Activated CD8-positive, alpha-beta memory T cell treated with anti-CD3 and anti-CD28 coated beads for 48 hours (primary cell): ENCODE results near the gene DNAH9.

Experiments used
- DNase-seq, 3 experiments: peaks; one replicate each; pipeline ENCODE4 v3.0.0-alpha.2; 2020; ENCODE audit warnings: low read depth in 2 of 3, low spot score in 2 of 3

DNAH9 gene, protein sequence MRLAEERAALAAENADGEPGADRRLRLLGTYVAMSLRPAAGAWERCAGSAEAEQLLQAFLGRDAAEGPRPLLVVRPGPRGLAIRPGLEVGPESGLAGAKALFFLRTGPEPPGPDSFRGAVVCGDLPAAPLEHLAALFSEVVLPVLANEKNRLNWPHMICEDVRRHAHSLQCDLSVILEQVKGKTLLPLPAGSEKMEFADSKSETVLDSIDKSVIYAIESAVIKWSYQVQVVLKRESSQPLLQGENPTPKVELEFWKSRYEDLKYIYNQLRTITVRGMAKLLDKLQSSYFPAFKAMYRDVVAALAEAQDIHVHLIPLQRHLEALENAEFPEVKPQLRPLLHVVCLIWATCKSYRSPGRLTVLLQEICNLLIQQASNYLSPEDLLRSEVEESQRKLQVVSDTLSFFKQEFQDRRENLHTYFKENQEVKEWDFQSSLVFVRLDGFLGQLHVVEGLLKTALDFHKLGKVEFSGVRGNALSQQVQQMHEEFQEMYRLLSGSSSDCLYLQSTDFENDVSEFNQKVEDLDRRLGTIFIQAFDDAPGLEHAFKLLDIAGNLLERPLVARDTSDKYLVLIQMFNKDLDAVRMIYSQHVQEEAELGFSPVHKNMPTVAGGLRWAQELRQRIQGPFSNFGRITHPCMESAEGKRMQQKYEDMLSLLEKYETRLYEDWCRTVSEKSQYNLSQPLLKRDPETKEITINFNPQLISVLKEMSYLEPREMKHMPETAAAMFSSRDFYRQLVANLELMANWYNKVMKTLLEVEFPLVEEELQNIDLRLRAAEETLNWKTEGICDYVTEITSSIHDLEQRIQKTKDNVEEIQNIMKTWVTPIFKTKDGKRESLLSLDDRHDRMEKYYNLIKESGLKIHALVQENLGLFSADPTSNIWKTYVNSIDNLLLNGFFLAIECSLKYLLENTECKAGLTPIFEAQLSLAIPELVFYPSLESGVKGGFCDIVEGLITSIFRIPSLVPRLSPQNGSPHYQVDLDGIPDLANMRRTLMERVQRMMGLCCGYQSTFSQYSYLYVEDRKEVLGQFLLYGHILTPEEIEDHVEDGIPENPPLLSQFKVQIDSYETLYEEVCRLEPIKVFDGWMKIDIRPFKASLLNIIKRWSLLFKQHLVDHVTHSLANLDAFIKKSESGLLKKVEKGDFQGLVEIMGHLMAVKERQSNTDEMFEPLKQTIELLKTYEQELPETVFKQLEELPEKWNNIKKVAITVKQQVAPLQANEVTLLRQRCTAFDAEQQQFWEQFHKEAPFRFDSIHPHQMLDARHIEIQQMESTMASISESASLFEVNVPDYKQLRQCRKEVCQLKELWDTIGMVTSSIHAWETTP (N-terminal part only)

DNA sequence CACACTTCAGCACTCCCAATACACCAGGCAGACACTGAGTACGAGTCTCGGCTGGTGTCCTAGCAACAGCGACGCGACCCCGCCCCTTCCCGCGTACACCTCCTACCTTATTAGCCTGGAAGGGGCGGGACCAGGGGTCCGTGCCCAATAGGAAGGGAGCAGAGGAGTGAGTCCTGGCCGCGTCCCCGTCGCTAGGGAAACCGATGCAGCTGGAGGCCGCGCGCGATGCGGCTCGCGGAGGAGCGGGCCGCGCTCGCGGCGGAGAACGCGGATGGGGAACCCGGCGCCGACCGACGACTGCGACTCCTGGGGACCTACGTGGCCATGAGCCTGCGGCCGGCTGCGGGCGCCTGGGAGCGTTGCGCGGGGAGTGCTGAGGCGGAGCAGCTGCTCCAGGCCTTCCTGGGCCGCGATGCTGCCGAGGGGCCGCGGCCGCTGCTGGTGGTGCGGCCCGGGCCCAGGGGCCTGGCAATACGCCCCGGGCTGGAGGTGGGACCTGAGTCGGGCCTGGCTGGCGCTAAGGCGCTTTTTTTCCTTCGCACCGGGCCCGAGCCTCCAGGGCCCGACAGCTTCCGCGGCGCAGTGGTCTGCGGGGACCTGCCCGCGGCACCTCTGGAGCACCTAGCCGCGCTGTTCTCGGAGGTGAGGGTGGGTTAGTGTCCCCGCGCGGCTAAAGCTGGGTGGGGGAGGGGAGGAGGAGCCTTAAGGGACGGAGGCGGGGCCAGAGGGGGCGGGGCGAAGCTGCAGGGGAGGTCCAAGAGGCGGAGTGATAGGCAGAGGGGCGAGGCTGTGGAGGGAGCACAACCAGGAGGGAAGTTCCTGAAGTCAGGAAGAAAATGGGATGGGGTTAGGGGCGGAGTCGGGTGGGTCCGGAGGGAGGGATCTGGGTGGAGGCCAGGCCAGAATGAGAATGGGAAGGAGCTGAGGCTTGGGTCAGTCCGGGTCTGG, at the start of gene DNAH9:
Gene DNAH9, plus strand, starts transcription at position 197 of the 948 bp plus-strand sequence. Its CDS starts 29 bp downstream, at position 226.
- DNase-seq: peak in 1 of 3 experiments; percentile 2

DNA sequence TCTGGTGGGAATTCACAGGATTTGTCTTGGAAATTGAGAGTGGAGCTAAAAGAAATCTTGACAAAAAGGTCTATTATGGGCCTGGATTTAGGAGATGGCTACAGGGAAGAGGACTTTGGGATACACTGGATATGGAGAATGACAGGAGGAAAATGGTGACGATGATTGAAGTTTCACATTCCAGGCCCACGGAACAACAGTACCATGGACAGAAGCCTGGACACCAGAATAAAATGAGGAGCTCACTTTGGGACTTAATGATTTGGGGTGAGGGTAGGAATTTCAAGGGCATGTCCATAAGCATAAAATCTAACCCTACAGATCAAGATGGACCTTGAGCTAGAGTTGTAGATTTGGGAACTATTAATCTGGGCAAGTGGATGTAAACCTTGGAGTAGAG, 47.8 kb upstream of the DNAH9 start:
- DNase-seq: no peak

- no peak for DNase-seq
Observed at GRCh38 chr17:11551442-11551841, 46.8 kb upstream of the DNAH9 start.

GRCh38 chr17:11553135-11553534, 45.1 kb upstream of the DNAH9 start:
- DNase-seq: no peak

GRCh38 chr17:11554042-11554441, 44.2 kb upstream of the DNAH9 start:
- no peak for DNase-seq

DNA sequence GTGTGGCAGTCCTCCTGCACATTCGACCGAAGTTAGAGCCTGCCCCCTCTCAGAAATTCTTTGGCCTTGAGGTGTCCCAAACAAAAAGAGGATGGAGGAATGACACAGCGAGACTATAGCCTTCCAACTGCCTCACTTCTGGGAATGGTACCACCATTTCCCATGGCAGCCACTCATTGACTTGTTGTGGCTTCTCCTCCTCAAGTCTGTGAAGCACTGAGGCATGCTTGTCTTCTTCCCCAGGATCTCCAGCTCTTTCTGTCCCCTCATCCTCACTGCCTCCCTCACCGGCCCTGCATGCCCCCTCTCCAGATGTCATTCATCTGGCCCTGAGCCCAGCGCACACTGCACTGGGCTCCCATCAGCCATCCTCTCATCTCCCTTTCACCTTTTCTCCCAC, 43.7 kb upstream of the DNAH9 start:
- DNase-seq: no peak

DNA sequence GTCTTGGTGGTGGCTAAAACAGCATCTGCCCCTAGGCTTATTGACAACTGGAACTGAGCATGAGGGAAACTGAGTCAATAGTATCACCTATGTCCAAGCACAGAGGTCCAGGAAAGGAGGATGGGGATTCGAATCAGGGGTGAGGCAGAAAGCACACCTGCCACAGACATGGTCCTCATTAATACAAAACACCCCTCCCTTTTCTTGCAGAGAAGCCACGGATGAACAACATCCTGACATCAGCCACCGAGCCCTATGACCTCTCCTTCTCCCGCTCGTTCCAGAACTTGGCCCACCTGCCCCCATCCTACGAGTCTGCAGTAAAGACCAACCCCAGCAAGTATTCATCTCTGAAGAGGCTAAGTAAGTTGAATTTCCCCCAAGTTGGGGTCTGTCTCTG, 42.7 kb upstream of the DNAH9 start:
- no peak for DNase-seq

- DNase-seq: no peak
Observed at GRCh38 chr17:11557727-11558452, 40.4 kb upstream of the DNAH9 start.

- no peak for DNase-seq
Observed at GRCh38 chr17:11558681-11559234, 39.5 kb upstream of the DNAH9 start.

GRCh38 chr17:11559601-11560000, 38.7 kb upstream of the DNAH9 start:
- DNase-seq: no peak

GRCh38 chr17:11561281-11561680, 37.0 kb upstream of the DNAH9 start:
- DNase-seq: no peak

DNA sequence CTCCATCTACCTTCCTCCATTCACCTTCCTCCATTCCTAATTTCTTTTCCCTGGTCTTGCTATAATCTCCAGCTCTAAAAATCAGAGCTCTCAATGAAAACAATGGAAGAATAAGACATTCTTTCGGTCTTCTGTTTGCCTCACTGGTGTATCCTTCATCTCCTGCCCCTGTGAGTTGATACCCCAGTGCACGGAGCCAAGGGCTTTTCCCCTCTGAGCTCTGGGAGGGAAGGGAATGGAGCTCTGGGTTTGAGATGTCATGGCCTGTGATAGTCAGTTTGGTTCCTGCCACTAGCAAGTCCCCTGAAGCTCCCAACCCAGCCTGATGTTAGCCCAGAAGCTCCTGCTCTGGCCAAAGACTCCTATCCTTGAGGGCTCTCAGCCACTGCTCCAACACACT, 36.6 kb upstream of the DNAH9 start:
- no peak for DNase-seq

GRCh38 chr17:11564589-11565380, 33.5 kb upstream of the DNAH9 start:
- DNase-seq: no peak

DNA sequence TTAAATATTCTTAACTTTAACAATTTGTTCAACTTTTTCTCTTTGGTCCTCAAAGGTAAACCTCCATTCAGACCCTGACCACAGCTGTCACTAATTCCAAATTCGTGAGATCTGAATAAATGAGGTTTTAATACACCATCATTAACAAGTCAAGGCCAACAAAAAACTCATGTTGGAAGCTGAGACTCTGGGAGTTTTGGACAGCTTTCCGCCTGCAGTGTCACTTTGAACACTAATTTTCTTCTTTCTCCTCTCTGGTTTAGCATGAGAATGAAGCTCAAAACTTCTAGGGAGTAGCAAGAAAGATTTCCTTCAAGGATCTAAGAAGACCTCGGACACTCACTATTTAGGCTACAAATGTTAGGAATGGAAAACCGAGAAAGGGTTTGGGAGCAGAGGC, 32.7 kb upstream of the DNAH9 start:
- DNase-seq: no peak

- no peak for DNase-seq
Observed at GRCh38 chr17:11578998-11579397, 19.3 kb upstream of the DNAH9 start.

GRCh38 chr17:11580677-11581076, 17.6 kb upstream of the DNAH9 start:
- no peak for DNase-seq

GRCh38 chr17:11582217-11582616, 16.1 kb upstream of the DNAH9 start:
- no peak for DNase-seq

- no peak for DNase-seq
Observed at GRCh38 chr17:11583306-11583992, 14.8 kb upstream of the DNAH9 start.
